PC-9 (cell line): ENCODE measurements around the gene MET. TPM values are rescaled to one million over a fixed set of nuclear protein-coding genes. Genes with fewer than 3 reads are reported as not detected.

Source experiments
- BruUV-seq: library from RNA; stranded (reverse); fragments of 400-500 nt; replicated peaks from 2 replicates; lab custom pipeline; 2021; lab: Mats Ljungman, UMichigan
- CTCF ChIA-PET: fragments of 300-600 bp; sonication (Branson Sonifier 250); formaldehyde crosslinking; loops from one replicate; lab custom pipeline; 2022; ENCODE audit warnings: antibody characterized with exemption; lab: Charles Lee
- POLR2A ChIA-PET: fragments of 300-600 bp; sonication (Branson Sonifier 250); formaldehyde crosslinking; loops from one replicate; lab custom pipeline; 2022; ENCODE audit warnings: antibody characterized with exemption; ENCODE audit not compliant: unreplicated experiment; lab: Charles Lee
- DNase-seq, 2 experiments: peaks; one replicate each; pipeline versions ENCODE4 v3.0.0 to v3.0.0-alpha.2; 2015 to 2022; ENCODE audit warnings: mixed read lengths in 1 of 2
- H2AFZ ChIP-seq: fragments of 200-600 bp; sonication (generic); 2 replicates; pipeline ENCODE4 v1.8.1; 2017; ENCODE audit warnings: antibody characterized with exemption
- H3F3A ChIP-seq: fragments of 200-600 bp; sonication (generic); 2 replicates; pipeline ENCODE4 v1.8.1; 2017; ENCODE audit warnings: antibody characterized with exemption, mild to moderate bottlenecking, low read depth; ENCODE audit not compliant: insufficient read depth
- H3K27ac ChIP-seq: fragments of 200-600 bp; sonication (generic); 2 replicates; pipeline ENCODE4 v1.6.1; 2016; ENCODE audit warnings: mixed run types
- H3K27me3 ChIP-seq: fragments of 200-600 bp; sonication (generic); 2 replicates; pipeline ENCODE4 v1.6.1; 2016; ENCODE audit warnings: low read depth, mixed run types; ENCODE audit not compliant: insufficient read depth
- H3K36me3 ChIP-seq: fragments of 200-600 bp; sonication (generic); 2 replicates; pipeline ENCODE4 v1.6.1; 2016; ENCODE audit warnings: low read depth, mixed run types
- H3K4me1 ChIP-seq: fragments of 200-600 bp; sonication (generic); replicated peaks from 2 replicates; pipeline ENCODE4 v1.6.1; 2016; ENCODE audit warnings: mixed run types; ENCODE audit not compliant: insufficient read depth
- H3K4me2 ChIP-seq: fragments of 200-600 bp; sonication (generic); 2 replicates; pipeline ENCODE4 v1.6.1; 2017; ENCODE audit warnings: mixed run types
- H3K4me3 ChIP-seq: fragments of 200-600 bp; sonication (generic); 2 replicates; pipeline ENCODE4 v1.6.1; 2016; ENCODE audit warnings: mixed run types
- H3K79me2 ChIP-seq: fragments of 200-600 bp; sonication (generic); 2 replicates; pipeline ENCODE4 v1.6.1; 2017; ENCODE audit warnings: low read depth, mixed run types
- H3K9me2 ChIP-seq: fragments of 200-600 bp; sonication (generic); 2 replicates; pipeline ENCODE4 v1.8.1; 2017; ENCODE audit warnings: mild to moderate bottlenecking; ENCODE audit not compliant: insufficient read depth
- H3K9me3 ChIP-seq: fragments of 200-600 bp; sonication (generic); 2 replicates; pipeline ENCODE4 v1.8.1; 2016; ENCODE audit warnings: low read depth; ENCODE audit not compliant: insufficient read depth
- H4K20me1 ChIP-seq: fragments of 200-600 bp; sonication (generic); 2 replicates; pipeline ENCODE4 v1.8.1; 2017; ENCODE audit not compliant: insufficient read depth
- CTCF ChIP-seq: fragments of 200-600 bp; sonication (generic); conservative IDR thresholded peaks from 2 replicates; pipeline ENCODE4 v1.6.1; 2017; ENCODE audit warnings: mixed run types, antibody characterized with exemption, mild to moderate bottlenecking, moderate library complexity
- EZH2 ChIP-seq: fragments of 200-600 bp; sonication (generic); IDR thresholded peaks from 2 replicates; pipeline ENCODE4 v1.8.0; 2017; ENCODE audit warnings: antibody characterized with exemption, low read depth
- intact Hi-C: fragments of 100-400 bp; cut with micrococcal nuclease; formaldehyde crosslinking; loops from one replicate; pipeline ENCODE4 v1.10.0; 2022; ENCODE audit not compliant: unreplicated experiment
- total RNA-seq: library from RNA; stranded (reverse); gene quantifications from 2 replicates; pipeline ENCODE4 v1.2.3, GENCODE V29; 2021

The MET gene
- total RNA-seq, 1 experiment from 2014 or later, result 287 TPM

- no peaks in the 10 kb centered on the region for H3K27me3 ChIP-seq
- no TSS peak for BruUV-seq
- peaks cover 4% of the 10 kb centered on the region; the same call in 1 of the 2 replicates for H3K36me3 ChIP-seq
- H3K9me2 ChIP-seq, result no peaks in the 10 kb centered on the region
- ChIA-PET POLR2A (interaction anchor here (0.7 kb wide), 2 partner anchors 38 to 61 kb away, joined by 3 to 4 read pairs; no protein-coding TSS in a partner anchor), CTCF (interaction anchor here (0.6 kb wide), 1 partner anchor 636 kb away, joined by 3 read pairs; no protein-coding TSS in a partner anchor)
- DNase-seq, result no peak
- H3K4me2 ChIP-seq, result no peak overlapping the region; the same call in 1 of the 2 replicates
- intact Hi-C loops, result loop anchor here (5.0 kb wide), 1 partner anchor 41 kb away; no protein-coding TSS in a partner anchor
- no peak overlapping the region for H3K27ac ChIP-seq
- TF ChIP-seq EZH2 (no peak), CTCF (no peak)
- H2AFZ ChIP-seq, result no peak overlapping the region
- H3K9me3 ChIP-seq, result no peaks in the 10 kb centered on the region
- no peak overlapping the region for H3K4me3 ChIP-seq
- peaks cover 31% of the 10 kb centered on the region for H3K4me1 ChIP-seq
- 0 out of 2 replicates have a peak, but pooled peaks cover 3% of the 10 kb centered on the region for H4K20me1 ChIP-seq
- peaks cover 9% of the 10 kb centered on the region; the same call in 1 of the 2 replicates for H3F3A ChIP-seq
- no peaks in the 10 kb centered on the region for H3K79me2 ChIP-seq
These were observed 59.0 kb downstream of the MET start for GRCh38 chr7:116731023-116731395.

- no peaks in the 10 kb centered on the region for H3K79me2 ChIP-seq
- no peak overlapping the region for H3K27ac ChIP-seq
- no peak for DNase-seq
- no peak for TF ChIP-seq EZH2
- TF ChIP-seq CTCF, result no peak
- H2AFZ ChIP-seq, result no peak overlapping the region
- no peaks in the 10 kb centered on the region for H3K9me3 ChIP-seq
- no TSS peak for BruUV-seq
- H3K4me2 ChIP-seq, result no peak overlapping the region
- H3F3A ChIP-seq, result peaks cover 9% of the 10 kb centered on the region; the same call in 1 of the 2 replicates
- 0 out of 2 replicates have a peak, but pooled peaks cover 3% of the 10 kb centered on the region for H4K20me1 ChIP-seq
- CTCF ChIA-PET, result interaction anchor here (0.6 kb wide), 2 partner anchors 132 to 637 kb away, joined by 3 to 4 read pairs; no protein-coding TSS in a partner anchor
- H3K36me3 ChIP-seq, result peaks cover 4% of the 10 kb centered on the region; the same call in 1 of the 2 replicates
- intact Hi-C loops, result loop anchor here (5.0 kb wide), 1 partner anchor 41 kb away; no protein-coding TSS in a partner anchor
- H3K27me3 ChIP-seq, result no peaks in the 10 kb centered on the region
- POLR2A ChIA-PET, result interaction anchor here (0.7 kb wide), 3 partner anchors 39 to 61 kb away, joined by 3 to 4 read pairs (median 3); no protein-coding TSS in a partner anchor
- peaks cover 28% of the 10 kb centered on the region for H3K4me1 ChIP-seq
- no peak overlapping the region for H3K4me3 ChIP-seq
- H3K9me2 ChIP-seq, result no peaks in the 10 kb centered on the region
These were observed 59.7 kb downstream of the MET start for GRCh38 chr7:116731445-116732335.
